DOHH2 (cell line): ENCODE results near the gene DMD.

ENCODE experiments used
- H3F3A ChIP-seq: fragments of 200-600 bp; sonication (generic), shearing (Covaris generic); 2 replicates; pipeline ENCODE4 v1.6.0; 2016; ENCODE audit warnings: antibody characterized with exemption, mild to moderate bottlenecking; ENCODE audit not compliant: control insufficient read depth, insufficient read depth
- H3K27ac ChIP-seq: fragments of 200-600 bp; sonication (generic); 2 replicates; pipeline ENCODE4 v1.5.1; 2014; ENCODE audit warnings: low read depth, mild to moderate bottlenecking, low read length, moderate library complexity
- H3K27me3 ChIP-seq: fragments of 200-600 bp; sonication (generic); 2 replicates; pipeline ENCODE4 v1.6.1; 2014; ENCODE audit warnings: mild to moderate bottlenecking, low read length, mixed read lengths; ENCODE audit not compliant: control insufficient read depth
- H3K36me3 ChIP-seq: fragments of 200-600 bp; sonication (generic); 2 replicates; pipeline ENCODE4 v1.6.1; 2014; ENCODE audit warnings: mild to moderate bottlenecking, low read length, moderate library complexity, mixed read lengths; ENCODE audit not compliant: control insufficient read depth
- H3K4me1 ChIP-seq: fragments of 200-600 bp; sonication (generic); 2 replicates; pipeline ENCODE4 v1.6.1; 2014; ENCODE audit warnings: mild to moderate bottlenecking, low read length, mixed read lengths; ENCODE audit not compliant: control insufficient read depth
- H3K4me2 ChIP-seq: fragments of 200-600 bp; sonication (generic); 2 replicates; pipeline ENCODE4 v1.6.0; 2014; ENCODE audit warnings: mild to moderate bottlenecking, low read length, moderate library complexity
- H3K4me3 ChIP-seq: fragments of 200-600 bp; sonication (generic); 2 replicates; pipeline ENCODE4 v1.5.1; 2014; ENCODE audit warnings: mild to moderate bottlenecking, low read length, mixed read lengths
- H3K79me2 ChIP-seq: fragments of 200-600 bp; sonication (generic); 2 replicates; pipeline ENCODE4 v1.6.1; 2014; ENCODE audit warnings: mild to moderate bottlenecking, low read length, mixed read lengths; ENCODE audit not compliant: control insufficient read depth
- H3K9me2 ChIP-seq: fragments of 200-600 bp; sonication (generic); replicated peaks from 2 replicates; pipeline ENCODE4 v1.6.1; 2014; ENCODE audit warnings: mild to moderate bottlenecking, low read length, mixed read lengths; ENCODE audit not compliant: control insufficient read depth
- H3K9me3 ChIP-seq: fragments of 200-600 bp; sonication (generic); 2 replicates; pipeline ENCODE4 v1.6.1; 2014; ENCODE audit warnings: antibody characterized with exemption, low read length, mixed read lengths; ENCODE audit not compliant: control insufficient read depth, insufficient read depth
- H4K20me1 ChIP-seq: fragments of 200-600 bp; sonication (generic); 2 replicates; pipeline ENCODE4 v1.6.0; 2014; ENCODE audit warnings: low read depth, mild to moderate bottlenecking, antibody characterized with exemption, low read length, moderate library complexity; ENCODE audit not compliant: control insufficient read depth, insufficient read depth
- CTCF ChIP-seq: fragments of 200-600 bp; sonication (generic); IDR thresholded peaks from one replicate; pipeline ENCODE4 v1.5.1; 2014; ENCODE audit warnings: antibody characterized with exemption, mild to moderate bottlenecking, low read depth, low read length; ENCODE audit not compliant: poor library complexity, severe bottlenecking
- EZH2phosphoT487 ChIP-seq: fragments of 200-600 bp; sonication (generic); IDR thresholded peaks from 2 replicates; pipeline ENCODE4 v1.6.1; 2017; ENCODE audit warnings: borderline replicate concordance, mild to moderate bottlenecking, antibody characterized with exemption, low read length, moderate library complexity, mixed read lengths

The DMD gene

DNA sequence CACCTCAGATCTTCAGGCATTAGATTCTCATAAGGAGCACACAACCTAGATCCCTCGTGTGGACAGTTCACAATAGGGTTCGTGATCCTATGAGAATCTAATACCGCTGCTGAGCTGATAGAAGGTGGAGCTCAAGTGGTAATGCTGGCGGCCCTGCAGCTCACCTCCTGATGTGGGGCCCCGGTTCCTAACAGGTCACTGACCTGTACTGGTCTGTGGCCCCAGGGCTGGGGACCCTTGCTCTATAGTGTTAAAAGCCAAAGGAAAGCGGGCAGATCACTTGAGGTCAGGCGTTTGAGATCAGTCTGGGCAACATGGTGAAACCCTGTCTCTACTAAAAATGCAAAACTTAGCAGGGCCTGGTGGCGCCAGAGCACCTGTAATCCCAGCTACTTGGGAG, 1092.5 kb downstream of the DMD start:
- Histone ChIP-seq H3K9me3 (no peaks in the 10 kb centered on the region), H3K27ac (no peak overlapping the region), H3K4me1 (no peaks in the 10 kb centered on the region), H3K9me2 (no peaks in the 10 kb centered on the region), H3K4me2 (no peak overlapping the region), H3K4me3 (no peak overlapping the region), H3F3A (no peaks in the 10 kb centered on the region), H3K79me2 (no peaks in the 10 kb centered on the region), H3K27me3 (no peaks in the 10 kb centered on the region), H4K20me1 (no peaks in the 10 kb centered on the region), H3K36me3 (no peaks in the 10 kb centered on the region)
- TF ChIP-seq EZH2phosphoT487 (no peak), CTCF (no peak)

- Histone ChIP-seq H3K4me2 (no peak overlapping the region), H3K36me3 (no peaks in the 10 kb centered on the region), H3K9me3 (no peaks in the 10 kb centered on the region), H3K4me3 (no peak overlapping the region), H3K79me2 (no peaks in the 10 kb centered on the region), H4K20me1 (no peaks in the 10 kb centered on the region), H3F3A (no peaks in the 10 kb centered on the region), H3K27ac (no peak overlapping the region), H3K27me3 (no peaks in the 10 kb centered on the region), H3K9me2 (no peaks in the 10 kb centered on the region), H3K4me1 (no peaks in the 10 kb centered on the region)
- TF ChIP-seq EZH2phosphoT487 (no peak), CTCF (no peak)
These were observed 1095.3 kb downstream of the DMD start for GRCh38 chrX:32116047-32116446.

DNA sequence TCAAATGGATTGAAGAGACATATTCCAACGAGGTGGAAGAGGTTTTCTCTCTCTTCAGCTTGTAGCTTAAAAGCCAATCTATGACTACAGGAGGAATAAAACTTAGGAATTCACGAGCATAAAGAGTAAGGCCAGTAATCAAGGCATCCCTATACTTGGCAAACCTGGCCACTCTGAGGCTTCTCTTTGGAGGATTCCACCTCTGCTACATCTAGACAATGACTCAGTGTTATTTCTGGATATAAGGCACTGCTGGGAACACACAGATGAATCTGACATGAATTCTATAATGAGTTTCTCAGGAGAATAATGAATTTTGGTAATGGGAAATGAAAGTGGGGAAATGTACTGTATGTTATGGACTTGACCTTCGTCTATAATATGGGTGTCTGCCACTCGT, 1123.7 kb downstream of the DMD start:
- Histone ChIP-seq H3K27ac (no peak overlapping the region), H3K79me2 (no peaks in the 10 kb centered on the region), H3K9me3 (no peaks in the 10 kb centered on the region), H3K27me3 (no peaks in the 10 kb centered on the region), H3K4me3 (no peak overlapping the region), H3K4me2 (no peak overlapping the region), H4K20me1 (no peaks in the 10 kb centered on the region), H3K4me1 (no peaks in the 10 kb centered on the region), H3K9me2 (no peaks in the 10 kb centered on the region), H3K36me3 (no peaks in the 10 kb centered on the region), H3F3A (no peaks in the 10 kb centered on the region)
- TF ChIP-seq CTCF = no peak
- no peak for TF ChIP-seq EZH2phosphoT487

GRCh38 chrX:32084757-32085156, 1126.6 kb downstream of the DMD start:
- no peak overlapping the region for H3K4me3 ChIP-seq
- TF ChIP-seq EZH2phosphoT487 = no peak
- no peak for TF ChIP-seq CTCF
- H3K79me2 ChIP-seq = no peaks in the 10 kb centered on the region
- no peaks in the 10 kb centered on the region for H3K9me2 ChIP-seq
- no peaks in the 10 kb centered on the region for H3K27me3 ChIP-seq
- H4K20me1 ChIP-seq = no peaks in the 10 kb centered on the region
- no peaks in the 10 kb centered on the region for H3K36me3 ChIP-seq
- no peaks in the 10 kb centered on the region for H3K4me1 ChIP-seq
- H3K27ac ChIP-seq = no peak overlapping the region
- H3K9me3 ChIP-seq = no peaks in the 10 kb centered on the region
- H3K4me2 ChIP-seq = no peak overlapping the region
- no peaks in the 10 kb centered on the region for H3F3A ChIP-seq
